Fibroblast of lung (primary cell): ENCODE data around the gene FSTL4.

Source experiments
- CTCF ChIP-seq, 2 donors: IDR thresholded peaks in 1 of 2; conservative IDR thresholded peaks in 1 of 2; 1 replicate in 1 of 2; 2 replicates in 1 of 2; pipeline ENCODE4 v1.5.1; 2011 to 2012; ENCODE audit warnings: low read length in 2 of 2, control low read depth in 1 of 2, inconsistent platforms in 1 of 2, low read depth in 1 of 2, mild to moderate bottlenecking in 1 of 2
- EZH2 ChIP-seq: IDR thresholded peaks from 2 replicates; pipeline ENCODE4 v1.5.1; 2012; ENCODE audit warnings: low read length, control low read depth, mild to moderate bottlenecking; ENCODE audit errors: missing control alignments

- TF ChIP-seq CTCF (conservative IDR thresholded peaks at IDR 0.05 in 1 of 2, IDR thresholded peaks at IDR 0.05 in 1 of 2; ENCODE audit: low read depth in 1 of 2, low read length in 2 of 2) (no peak), EZH2 (no peak)
Measured at GRCh38 chr5:133219296-133219695, 393.0 kb downstream of the FSTL4 start.
